ENCODE measurements around the gene MACROD1.

Gene MACROD1

DNA sequence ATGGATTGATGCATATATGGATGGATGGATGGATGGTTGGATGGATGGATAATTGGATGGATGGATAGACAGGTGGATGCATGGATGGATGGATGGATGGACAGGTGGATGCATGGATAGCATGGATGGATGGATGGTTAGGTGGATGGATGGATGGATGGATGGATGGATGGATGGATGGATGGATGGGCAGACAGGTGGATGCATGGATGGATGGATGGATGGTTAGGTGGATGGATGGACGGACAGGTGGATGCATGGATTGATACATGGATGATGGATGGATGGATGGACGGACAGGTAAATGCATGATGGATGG is 52.5 kb downstream of the MACROD1 start:
- Histone ChIP-seq H3K9me3 (ENCODE audit: control insufficient read depth, low read length) (no peaks in the 10 kb centered on the region), H3K4me1 (ENCODE audit: control insufficient read depth, insufficient read depth, low read length, poor library complexity, severe bottlenecking) (no peaks in the 10 kb centered on the region), H3K27me3 (replicated peaks; ENCODE audit: control insufficient read depth, insufficient read depth, low read length, poor library complexity, severe bottlenecking) (no peaks in the 10 kb centered on the region), H3K36me3 (ENCODE audit: control insufficient read depth, insufficient read depth, low read length) (no peaks in the 10 kb centered on the region), H3K27ac (ENCODE audit: insufficient read depth, low read length, poor library complexity, severe bottlenecking) (no peak overlapping the region), H3K4me3 (ENCODE audit: insufficient read depth, low read depth, low read length, poor library complexity, severe bottlenecking) (no peak overlapping the region)
- DNase-seq, result no peak

DNA sequence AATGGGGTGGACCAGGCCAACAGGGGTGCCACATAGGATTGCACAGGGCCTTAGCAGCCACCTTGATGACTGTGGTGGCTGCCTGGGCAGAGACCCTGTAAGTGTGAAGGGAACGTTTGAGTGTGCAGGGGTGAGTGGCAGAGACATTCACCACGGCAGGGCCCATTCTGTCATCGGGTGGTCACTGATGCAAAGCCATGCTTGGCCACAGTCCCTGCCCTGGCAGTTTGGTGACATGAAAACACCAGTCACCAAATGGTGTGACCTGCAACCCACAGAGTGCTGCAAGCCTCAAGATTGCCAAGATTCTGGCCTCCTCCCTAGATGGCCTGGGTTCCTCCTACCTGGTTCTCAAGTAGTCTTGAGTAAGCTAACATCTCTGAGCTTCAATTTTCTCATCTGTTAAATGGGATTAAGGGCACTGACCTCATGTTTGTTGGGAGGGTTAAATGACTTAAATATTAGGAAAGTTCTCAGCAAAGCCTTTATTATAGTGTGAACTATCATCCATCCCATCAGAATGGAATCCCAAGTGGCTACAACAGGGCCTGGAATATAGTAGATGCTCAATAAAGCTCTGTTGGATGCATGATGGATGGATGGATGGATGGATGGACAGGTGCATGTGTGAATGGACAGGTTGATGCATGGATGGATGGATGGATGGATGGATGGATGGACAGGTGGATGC is 53.0 kb downstream of the MACROD1 start:
- H3K36me3 ChIP-seq (ENCODE audit: control insufficient read depth, insufficient read depth, low read length), result no peaks in the 10 kb centered on the region
- H3K27ac ChIP-seq (ENCODE audit: insufficient read depth, low read length, poor library complexity, severe bottlenecking), result no peak overlapping the region
- H3K4me3 ChIP-seq (ENCODE audit: insufficient read depth, low read depth, low read length, poor library complexity, severe bottlenecking), result no peak overlapping the region
- H3K9me3 ChIP-seq (ENCODE audit: control insufficient read depth, low read length), result no peaks in the 10 kb centered on the region
- H3K27me3 ChIP-seq (replicated peaks; ENCODE audit: control insufficient read depth, insufficient read depth, low read length, poor library complexity, severe bottlenecking), result no peaks in the 10 kb centered on the region
- DNase-seq, result no peak
- H3K4me1 ChIP-seq (ENCODE audit: control insufficient read depth, insufficient read depth, low read length, poor library complexity, severe bottlenecking), result no peaks in the 10 kb centered on the region

DNA sequence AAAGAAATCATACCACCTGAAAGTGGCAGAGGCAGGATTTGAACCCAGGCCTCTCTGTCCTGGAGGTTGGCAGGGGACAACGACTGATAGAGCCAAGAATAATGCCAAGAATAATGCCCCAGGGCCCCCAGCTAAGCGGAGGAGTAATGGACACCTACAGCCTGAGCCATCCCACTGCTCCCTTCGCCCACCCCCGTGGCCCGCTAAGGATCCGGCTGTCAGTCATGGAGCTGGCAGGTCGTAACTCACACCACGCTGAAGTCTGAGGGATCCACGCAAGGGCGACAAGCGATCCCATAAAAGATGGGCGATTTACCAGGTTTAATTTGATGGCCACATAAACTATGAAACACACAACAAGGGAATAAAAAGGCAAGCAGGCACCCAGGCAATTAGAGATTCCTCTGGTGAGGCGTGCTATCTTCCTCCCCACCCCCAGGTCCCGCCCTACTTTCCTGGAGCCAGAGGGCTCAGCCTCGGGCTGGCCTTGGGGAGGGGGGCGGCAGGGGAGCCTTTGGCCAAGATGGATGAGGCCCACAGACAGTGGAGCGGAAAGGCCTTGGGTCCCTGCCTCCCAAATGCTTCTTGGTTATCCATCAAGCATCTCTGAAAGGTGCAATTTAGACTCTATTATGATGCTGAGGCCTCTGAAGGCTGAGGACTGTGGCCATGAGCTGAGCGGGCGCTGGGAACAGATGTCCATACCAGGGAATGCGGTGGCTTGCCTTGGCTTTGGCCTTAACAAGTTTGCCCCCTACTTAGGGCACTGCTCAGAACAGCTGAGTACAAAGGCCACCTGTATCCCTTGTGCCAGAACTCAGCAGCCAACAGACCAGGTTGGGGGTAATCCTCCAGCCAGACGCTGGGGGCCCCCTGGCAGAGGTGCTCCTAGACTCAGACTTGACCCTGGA is 55.2 kb downstream of the MACROD1 start:
- Histone ChIP-seq H3K36me3 (ENCODE audit: control insufficient read depth, insufficient read depth, low read length) (no peaks in the 10 kb centered on the region), H3K27ac (ENCODE audit: insufficient read depth, low read length, poor library complexity, severe bottlenecking) (no peak overlapping the region), H3K4me3 (ENCODE audit: insufficient read depth, low read depth, low read length, poor library complexity, severe bottlenecking) (no peak overlapping the region), H3K4me1 (ENCODE audit: control insufficient read depth, insufficient read depth, low read length, poor library complexity, severe bottlenecking) (no peaks in the 10 kb centered on the region), H3K27me3 (replicated peaks; ENCODE audit: control insufficient read depth, insufficient read depth, low read length, poor library complexity, severe bottlenecking) (no peaks in the 10 kb centered on the region), H3K9me3 (ENCODE audit: control insufficient read depth, low read length) (no peaks in the 10 kb centered on the region)
- no peak for DNase-seq

DNA sequence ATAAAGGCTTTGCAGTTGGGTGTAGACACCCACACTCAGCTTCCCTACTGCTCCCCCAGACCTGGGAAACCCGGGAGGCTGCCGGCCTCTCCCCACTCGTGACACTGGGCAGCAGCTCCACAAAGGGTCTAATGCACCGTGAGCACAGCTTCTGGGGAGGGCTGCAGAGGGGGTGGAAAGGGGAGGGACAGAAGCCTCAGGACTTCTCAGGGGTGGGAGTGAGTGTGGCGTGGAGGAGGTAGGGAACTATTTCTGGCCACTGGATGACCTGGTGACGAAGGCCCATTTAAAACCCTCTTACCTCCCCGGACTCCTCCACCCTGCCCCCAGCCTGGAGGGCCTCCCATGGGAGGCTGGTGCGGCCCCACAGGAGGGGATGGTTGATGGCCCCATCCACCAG is 56.6 kb downstream of the MACROD1 start:
- Histone ChIP-seq H3K27me3 (replicated peaks; ENCODE audit: control insufficient read depth, insufficient read depth, low read length, poor library complexity, severe bottlenecking) (no peaks in the 10 kb centered on the region), H3K9me3 (ENCODE audit: control insufficient read depth, low read length) (no peaks in the 10 kb centered on the region), H3K36me3 (ENCODE audit: control insufficient read depth, insufficient read depth, low read length) (no peaks in the 10 kb centered on the region), H3K4me1 (ENCODE audit: control insufficient read depth, insufficient read depth, low read length, poor library complexity, severe bottlenecking) (no peaks in the 10 kb centered on the region), H3K27ac (ENCODE audit: insufficient read depth, low read length, poor library complexity, severe bottlenecking) (no peak overlapping the region), H3K4me3 (ENCODE audit: insufficient read depth, low read depth, low read length, poor library complexity, severe bottlenecking) (no peak overlapping the region)
- no peak for DNase-seq

DNA sequence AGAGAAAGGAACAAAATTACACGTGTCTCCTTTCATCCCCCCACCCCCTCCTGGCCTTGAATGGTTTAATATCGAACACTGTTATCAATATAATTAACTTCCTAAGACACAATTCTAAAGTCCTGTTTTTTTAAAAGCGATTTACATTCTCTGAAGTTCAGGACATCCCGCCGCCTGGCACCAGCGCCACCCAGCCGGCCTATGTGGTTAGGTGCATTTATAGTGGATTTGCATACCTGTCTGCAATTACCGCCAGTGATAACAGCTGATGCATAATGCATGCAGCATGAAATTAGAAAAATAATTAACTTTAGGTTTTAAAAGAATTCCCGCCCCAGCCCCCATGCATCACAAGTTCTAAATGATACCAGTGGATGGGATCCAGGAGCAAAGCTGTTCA is 58.6 kb downstream of the MACROD1 start:
- no peaks in the 10 kb centered on the region for H3K27me3 ChIP-seq (replicated peaks; ENCODE audit: control insufficient read depth, insufficient read depth, low read length, poor library complexity, severe bottlenecking)
- H3K4me1 ChIP-seq (ENCODE audit: control insufficient read depth, insufficient read depth, low read length, poor library complexity, severe bottlenecking), result no peaks in the 10 kb centered on the region
- no peak overlapping the region for H3K27ac ChIP-seq (ENCODE audit: insufficient read depth, low read length, poor library complexity, severe bottlenecking)
- no peak overlapping the region for H3K4me3 ChIP-seq (ENCODE audit: insufficient read depth, low read depth, low read length, poor library complexity, severe bottlenecking)
- DNase-seq, result no peak
- H3K36me3 ChIP-seq (ENCODE audit: control insufficient read depth, insufficient read depth, low read length), result no peaks in the 10 kb centered on the region
- H3K9me3 ChIP-seq (ENCODE audit: control insufficient read depth, low read length), result no peaks in the 10 kb centered on the region

DNA sequence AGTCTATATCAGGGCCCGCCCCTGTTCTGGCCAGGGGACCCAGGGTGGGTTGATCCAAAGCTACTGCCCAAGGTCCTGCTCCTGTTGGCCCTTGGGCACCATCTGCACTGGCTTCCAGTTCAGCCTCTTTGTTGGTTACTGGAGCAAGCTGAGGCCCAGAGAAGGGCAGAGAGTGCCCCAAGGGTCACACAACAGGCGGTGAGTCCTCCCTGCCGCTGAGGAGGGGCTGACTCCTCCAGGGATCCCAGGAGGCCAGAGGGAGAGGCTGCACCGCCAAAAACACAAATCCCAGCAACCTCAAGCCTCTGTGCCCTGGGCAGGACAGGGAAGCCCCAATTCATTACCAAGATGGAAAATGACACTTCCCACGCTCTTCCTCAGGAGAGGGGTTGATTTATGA is 61.3 kb downstream of the MACROD1 start:
- H3K9me3 ChIP-seq (ENCODE audit: control insufficient read depth, low read length), result no peaks in the 10 kb centered on the region
- no peaks in the 10 kb centered on the region for H3K27me3 ChIP-seq (replicated peaks; ENCODE audit: control insufficient read depth, insufficient read depth, low read length, poor library complexity, severe bottlenecking)
- no peak for DNase-seq
- H3K36me3 ChIP-seq (ENCODE audit: control insufficient read depth, insufficient read depth, low read length), result no peaks in the 10 kb centered on the region
- no peak overlapping the region for H3K27ac ChIP-seq (ENCODE audit: insufficient read depth, low read length, poor library complexity, severe bottlenecking)
- no peak overlapping the region for H3K4me3 ChIP-seq (ENCODE audit: insufficient read depth, low read depth, low read length, poor library complexity, severe bottlenecking)
- H3K4me1 ChIP-seq (ENCODE audit: control insufficient read depth, insufficient read depth, low read length, poor library complexity, severe bottlenecking), result no peaks in the 10 kb centered on the region

DNA sequence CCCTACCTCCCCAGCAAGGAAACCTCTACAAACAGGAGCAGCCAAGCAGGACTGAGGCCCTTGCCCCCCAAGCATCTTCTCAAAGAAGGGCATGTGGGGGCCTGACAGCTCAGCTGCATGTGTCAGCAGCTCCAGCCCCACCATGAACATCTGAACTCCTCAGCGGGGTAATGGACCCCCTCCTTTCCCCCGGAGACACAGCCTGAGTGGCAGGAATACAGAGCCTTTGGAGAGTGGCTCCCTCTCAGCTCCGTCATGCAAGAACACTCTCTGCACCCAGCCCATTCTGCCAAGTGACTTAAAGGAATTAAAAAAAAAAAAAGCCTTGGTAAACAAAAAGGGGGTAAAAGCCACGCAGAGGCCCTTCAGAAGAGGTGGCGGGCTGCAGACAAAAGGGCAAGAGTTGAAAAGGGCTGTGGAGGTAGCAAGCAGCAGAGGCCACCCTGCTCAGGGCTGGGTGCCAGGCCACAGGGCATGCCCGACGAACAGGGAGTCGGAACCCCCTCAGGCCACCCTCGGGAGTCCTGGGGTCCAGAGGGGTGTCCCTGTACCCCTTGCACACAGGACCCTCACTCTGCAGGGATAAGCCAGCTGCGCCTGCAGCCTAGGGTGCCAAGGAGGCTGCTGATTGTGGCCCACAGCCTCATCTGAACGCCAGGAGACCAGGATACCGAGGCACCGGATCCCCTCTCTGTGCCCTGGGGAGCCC is 62.5 kb downstream of the MACROD1 start:
- H3K36me3 ChIP-seq (ENCODE audit: control insufficient read depth, insufficient read depth, low read length), result no peaks in the 10 kb centered on the region
- no peak overlapping the region for H3K27ac ChIP-seq (ENCODE audit: insufficient read depth, low read length, poor library complexity, severe bottlenecking)

DNA sequence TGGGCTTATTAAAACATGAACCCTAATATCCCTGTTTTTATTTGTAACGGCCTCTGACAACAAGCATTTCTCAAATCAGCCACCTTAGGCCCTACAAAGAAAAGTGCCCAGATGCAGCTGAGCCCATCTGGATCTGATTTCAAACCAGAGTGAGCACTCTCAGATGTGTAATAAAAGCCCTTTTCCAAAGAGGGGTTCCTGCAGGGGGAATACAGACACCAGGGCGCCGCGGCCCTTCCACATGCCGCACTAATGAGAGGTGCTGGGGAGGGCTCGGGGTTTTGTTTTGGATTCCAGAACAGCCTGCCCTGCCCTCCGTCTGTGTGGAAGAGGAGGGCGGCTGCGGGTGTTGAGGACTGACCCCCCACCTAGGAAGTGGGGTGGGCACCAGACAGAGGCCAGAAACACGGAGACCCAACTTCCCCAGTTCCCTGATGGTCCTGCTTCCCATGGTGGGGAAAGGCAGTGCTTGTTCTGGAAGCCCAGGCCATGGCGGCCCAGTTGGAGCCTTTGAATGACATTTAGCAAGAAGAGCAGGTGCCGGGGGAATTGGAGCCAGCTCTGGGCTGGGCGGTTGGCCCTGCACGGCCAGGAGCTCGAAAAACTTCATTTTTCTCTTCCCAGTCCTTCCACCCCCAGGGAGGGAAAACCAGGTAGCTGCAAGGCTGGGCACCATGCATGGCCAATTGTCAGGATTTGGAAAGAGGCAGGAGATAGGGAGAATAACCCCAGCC is 63.7 kb downstream of the MACROD1 start:
- H3K27me3 ChIP-seq (replicated peaks; ENCODE audit: control insufficient read depth, insufficient read depth, low read length, poor library complexity, severe bottlenecking), result no peaks in the 10 kb centered on the region
- no peak for DNase-seq
- H3K9me3 ChIP-seq (ENCODE audit: control insufficient read depth, low read length), result no peaks in the 10 kb centered on the region
- H3K36me3 ChIP-seq (ENCODE audit: control insufficient read depth, insufficient read depth, low read length), result no peaks in the 10 kb centered on the region
- no peaks in the 10 kb centered on the region for H3K4me1 ChIP-seq (ENCODE audit: control insufficient read depth, insufficient read depth, low read length, poor library complexity, severe bottlenecking)
- H3K27ac ChIP-seq (ENCODE audit: insufficient read depth, low read length, poor library complexity, severe bottlenecking), result no peak overlapping the region
- no peak overlapping the region for H3K4me3 ChIP-seq (ENCODE audit: insufficient read depth, low read depth, low read length, poor library complexity, severe bottlenecking)

More for the DNA sequence above, 62.5 kb downstream of the MACROD1 start:
- Histone ChIP-seq H3K4me1 (ENCODE audit: control insufficient read depth, insufficient read depth, low read length, poor library complexity, severe bottlenecking) (no peaks in the 10 kb centered on the region), H3K9me3 (ENCODE audit: control insufficient read depth, low read length) (no peaks in the 10 kb centered on the region), H3K27me3 (replicated peaks; ENCODE audit: control insufficient read depth, insufficient read depth, low read length, poor library complexity, severe bottlenecking) (no peaks in the 10 kb centered on the region), H3K4me3 (ENCODE audit: insufficient read depth, low read depth, low read length, poor library complexity, severe bottlenecking) (no peak overlapping the region)
- DNase-seq, result no peak

DNA sequence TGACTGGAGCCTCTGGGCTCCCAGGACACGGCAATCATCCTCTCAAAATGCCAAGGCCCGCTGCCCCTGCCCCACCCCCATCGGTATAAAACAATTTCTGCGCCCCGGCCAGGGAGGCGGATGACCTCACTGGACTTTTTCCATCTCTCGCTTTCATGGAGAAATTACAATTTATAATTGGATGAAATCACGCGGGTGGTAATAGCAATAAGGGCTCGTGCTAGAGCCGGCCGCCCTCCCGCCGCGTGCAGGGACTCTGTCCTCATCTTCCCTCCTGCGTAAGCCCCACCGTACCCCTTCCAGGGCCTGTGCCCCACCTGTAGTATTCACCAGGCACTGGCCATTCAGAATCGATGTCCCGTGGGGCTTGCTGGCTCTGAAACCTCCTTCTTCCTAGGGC is 64.5 kb downstream of the MACROD1 start:
- Histone ChIP-seq H3K4me3 (ENCODE audit: insufficient read depth, low read depth, low read length, poor library complexity, severe bottlenecking) (no peak overlapping the region), H3K36me3 (ENCODE audit: control insufficient read depth, insufficient read depth, low read length) (no peaks in the 10 kb centered on the region), H3K9me3 (ENCODE audit: control insufficient read depth, low read length) (no peaks in the 10 kb centered on the region), H3K27me3 (replicated peaks; ENCODE audit: control insufficient read depth, insufficient read depth, low read length, poor library complexity, severe bottlenecking) (no peaks in the 10 kb centered on the region), H3K4me1 (ENCODE audit: control insufficient read depth, insufficient read depth, low read length, poor library complexity, severe bottlenecking) (no peaks in the 10 kb centered on the region), H3K27ac (ENCODE audit: insufficient read depth, low read length, poor library complexity, severe bottlenecking) (no peak overlapping the region)
- no peak for DNase-seq

All from effector memory CD4-positive, alpha-beta T cell (primary cell).